ENCODE results near the gene LDB2. TPM values are rescaled to one million over a fixed set of nuclear protein-coding genes. Genes with fewer than 3 reads are reported as not detected.

The LDB2 gene
- total RNA-seq, 1 donor from 2014 or later, result 53.2 TPM

DNA sequence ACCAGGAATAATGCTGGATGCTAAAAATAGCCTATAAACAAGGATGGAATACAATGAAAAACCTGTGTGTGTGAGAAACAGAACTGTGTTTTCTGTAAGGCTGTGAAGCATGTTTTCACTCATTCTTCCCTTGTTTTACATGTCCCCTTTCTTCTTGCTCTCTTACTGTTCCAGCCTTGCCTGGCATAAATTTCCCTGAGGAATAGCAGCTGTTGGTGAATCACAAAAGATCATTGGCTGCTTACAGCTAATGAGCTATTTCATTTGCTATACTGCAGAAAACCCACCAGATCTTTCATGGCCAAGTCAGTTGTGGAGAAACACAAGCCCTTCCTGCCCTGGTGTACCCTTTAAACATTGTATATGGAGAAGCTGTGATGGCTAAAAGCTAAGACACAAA lies 91.1 kb downstream of the LDB2 start:
- no peak for DNase-seq (ENCODE audit: low spot score)

- no peak for DNase-seq (ENCODE audit: low spot score)
Observed at GRCh38 chr4:16804581-16804980, 93.9 kb downstream of the LDB2 start.

DNA sequence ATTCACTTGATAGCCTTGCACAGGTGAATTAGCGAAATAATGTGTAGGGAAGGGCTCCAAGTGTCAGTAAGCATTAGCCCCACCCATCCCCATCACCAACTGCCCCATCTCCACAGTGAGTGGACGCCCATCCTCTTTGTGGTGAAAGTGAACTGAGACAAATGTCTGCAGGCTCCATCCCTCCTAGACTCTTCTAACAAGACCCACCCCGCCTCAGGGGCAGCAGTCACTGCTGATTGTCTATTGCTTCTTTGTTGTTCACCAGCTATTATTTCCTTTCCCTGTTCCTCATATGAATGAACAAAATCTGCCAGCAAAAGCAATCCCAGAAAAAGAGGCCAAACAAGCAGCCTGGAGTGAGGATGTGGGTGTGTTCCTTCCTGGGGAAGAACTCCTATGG lies 96.4 kb downstream of the LDB2 start:
- no peak for DNase-seq (ENCODE audit: low spot score)

DNA sequence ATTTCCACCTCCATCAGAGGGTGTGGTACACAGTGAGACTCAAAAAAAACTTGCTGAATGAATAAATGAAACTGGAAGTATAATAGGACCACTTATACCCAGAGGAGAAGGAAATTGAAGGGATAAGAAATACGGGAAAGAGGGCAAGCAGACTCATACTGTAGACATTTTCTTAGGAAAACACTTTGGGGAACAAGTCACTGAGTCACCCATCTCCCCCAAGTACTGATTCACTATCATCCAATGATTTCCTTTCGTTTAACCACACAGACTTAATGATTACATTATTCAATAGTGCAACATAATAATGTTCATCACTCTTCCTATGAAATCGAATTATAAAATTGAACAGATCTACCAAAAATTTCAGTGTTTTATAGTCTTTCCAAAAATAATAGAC lies 97.1 kb downstream of the LDB2 start:
- no peak for DNase-seq (ENCODE audit: low spot score)

DNA sequence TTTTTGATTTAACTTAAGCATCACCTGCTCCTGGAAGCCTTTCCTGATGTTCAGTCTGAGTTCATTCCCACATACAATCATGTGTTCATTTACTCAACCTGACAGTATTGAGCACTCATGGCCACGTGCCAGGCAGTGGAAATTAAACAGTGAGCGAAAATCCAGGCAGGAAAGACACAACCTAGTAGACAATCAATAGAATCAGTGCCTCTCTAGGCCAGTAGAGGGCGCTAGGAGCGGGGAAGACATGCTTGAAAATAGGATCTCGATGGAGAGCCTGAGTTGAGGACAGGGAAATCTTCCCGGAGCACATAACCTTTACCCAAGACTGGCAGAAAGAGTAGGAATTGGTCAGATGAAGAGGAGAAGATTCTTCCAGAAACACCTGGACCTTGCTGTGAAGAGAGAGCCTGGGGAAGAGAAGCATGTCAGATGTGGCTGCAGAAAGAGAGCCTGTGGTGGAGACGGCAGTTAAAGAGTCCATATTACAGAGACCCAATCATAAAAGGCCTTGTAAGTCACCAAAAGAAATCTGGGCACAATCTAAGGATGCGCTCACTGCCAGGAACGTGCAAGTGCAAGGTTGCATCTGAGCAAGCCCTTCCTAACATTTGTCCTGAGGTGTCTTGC lies 103.5 kb downstream of the LDB2 start:
- DNase-seq (ENCODE audit: low spot score), result no peak

GRCh38 chr4:16791460-16791859 lies 107.0 kb downstream of the LDB2 start:
- DNase-seq (ENCODE audit: low spot score), result no peak

DNA sequence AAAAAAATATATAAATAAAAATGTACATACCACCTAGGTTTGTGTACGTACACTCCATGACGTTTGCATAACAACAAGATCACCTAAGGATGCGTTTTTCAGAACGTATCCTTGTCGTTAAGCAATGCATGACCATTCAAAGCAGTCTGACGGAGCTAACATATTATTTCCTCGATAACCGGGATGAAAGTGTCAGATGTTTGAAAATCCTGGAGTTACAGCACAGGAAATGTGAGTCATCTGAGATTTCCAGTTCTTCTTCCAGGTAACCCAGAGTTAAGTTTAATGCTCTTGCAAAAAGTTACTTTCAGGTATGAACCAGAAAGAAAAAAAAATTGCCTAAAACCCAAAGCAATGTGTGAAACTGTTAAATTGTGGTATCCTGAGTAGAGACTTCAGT lies 107.9 kb downstream of the LDB2 start:
- DNase-seq (ENCODE audit: low spot score), result no peak

GRCh38 chr4:16788868-16789267 lies 109.6 kb downstream of the LDB2 start:
- DNase-seq (ENCODE audit: low spot score), result no peak

- no peak for DNase-seq (ENCODE audit: low spot score)
Observed at GRCh38 chr4:16785793-16786527, 112.5 kb downstream of the LDB2 start.

DNA sequence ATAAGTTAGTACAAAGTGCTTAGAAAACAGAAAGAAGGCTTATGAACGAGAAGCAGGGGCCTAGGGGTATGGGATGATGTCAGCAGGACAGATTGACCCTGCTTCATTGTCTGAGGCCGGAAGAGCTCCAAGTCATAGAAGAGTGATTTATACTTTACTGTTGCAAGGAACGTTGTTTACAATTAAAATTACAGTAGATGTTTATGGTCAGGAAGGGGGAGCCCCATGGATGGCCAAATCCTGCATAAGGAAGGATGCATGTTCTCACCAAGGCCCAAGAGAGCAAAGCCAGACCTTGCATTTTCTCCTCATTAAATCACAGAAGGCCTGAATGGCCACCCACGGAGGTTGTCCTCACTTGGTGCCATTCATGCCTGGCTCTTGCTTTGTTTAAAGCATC lies 115.3 kb downstream of the LDB2 start:
- no peak for DNase-seq (ENCODE audit: low spot score)

GRCh38 chr4:16779028-16779675 lies 119.3 kb downstream of the LDB2 start:
- no peak for DNase-seq (ENCODE audit: low spot score)

- no peak for DNase-seq (ENCODE audit: low spot score)
Observed at GRCh38 chr4:16777726-16778125, 120.7 kb downstream of the LDB2 start.

DNA sequence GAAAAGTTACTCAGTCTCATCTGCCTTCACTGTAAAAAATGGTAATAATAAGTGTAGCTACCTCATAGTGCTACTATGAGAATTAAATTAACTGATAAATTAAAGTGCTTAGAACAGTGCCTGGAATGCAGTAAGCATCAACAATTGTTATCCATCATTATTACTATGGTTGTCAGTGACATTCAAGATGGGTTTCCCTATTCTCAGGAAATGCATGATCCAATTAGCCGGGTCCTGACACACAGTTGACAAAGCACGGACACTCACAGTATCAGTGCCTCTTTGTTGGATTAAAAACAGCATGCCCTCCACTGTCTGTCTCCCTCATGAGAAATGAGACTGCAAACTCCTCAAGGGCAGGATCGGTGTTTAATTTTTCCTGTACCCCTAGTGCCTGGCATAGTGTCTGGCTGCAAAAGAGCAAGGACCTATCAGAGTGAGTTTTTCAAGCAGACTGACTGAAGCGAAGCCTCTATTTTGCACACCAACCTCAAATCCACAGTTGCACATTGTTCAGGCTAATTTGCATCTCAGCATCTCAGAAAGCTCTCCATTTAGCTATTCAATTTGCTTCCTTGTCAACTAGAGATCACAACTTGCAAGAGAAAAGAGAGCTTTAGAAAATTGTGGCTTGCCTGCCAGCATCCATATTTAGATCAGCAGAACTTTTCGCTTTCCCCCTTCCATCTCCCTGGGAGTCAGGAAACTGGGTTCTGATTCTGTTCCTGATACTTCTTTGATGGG lies 122.9 kb downstream of the LDB2 start:
- no peak for DNase-seq (ENCODE audit: low spot score)

DNA sequence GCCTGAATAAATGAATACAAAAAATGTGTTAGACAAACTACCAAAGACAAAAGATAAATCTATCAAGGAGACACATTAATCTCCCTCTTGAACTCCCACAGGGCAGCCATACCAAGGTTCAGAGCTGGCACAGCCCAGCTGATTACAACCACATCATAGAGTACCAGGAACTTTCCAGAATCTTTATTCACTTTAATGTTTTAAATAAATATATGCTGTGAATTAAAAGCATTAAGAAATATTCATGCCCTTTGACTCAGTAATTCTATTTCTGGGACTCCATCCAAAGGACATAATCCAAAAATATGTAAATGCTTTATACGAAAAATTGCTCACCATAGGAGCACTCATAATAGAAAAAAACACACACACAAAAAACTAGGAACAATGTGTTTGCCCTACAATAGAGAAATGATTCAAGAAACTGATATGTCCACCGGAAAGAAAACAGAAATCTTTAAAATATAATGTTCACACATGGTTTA lies 126.0 kb downstream of the LDB2 start:
- DNase-seq (ENCODE audit: low spot score), result no peak

DNA sequence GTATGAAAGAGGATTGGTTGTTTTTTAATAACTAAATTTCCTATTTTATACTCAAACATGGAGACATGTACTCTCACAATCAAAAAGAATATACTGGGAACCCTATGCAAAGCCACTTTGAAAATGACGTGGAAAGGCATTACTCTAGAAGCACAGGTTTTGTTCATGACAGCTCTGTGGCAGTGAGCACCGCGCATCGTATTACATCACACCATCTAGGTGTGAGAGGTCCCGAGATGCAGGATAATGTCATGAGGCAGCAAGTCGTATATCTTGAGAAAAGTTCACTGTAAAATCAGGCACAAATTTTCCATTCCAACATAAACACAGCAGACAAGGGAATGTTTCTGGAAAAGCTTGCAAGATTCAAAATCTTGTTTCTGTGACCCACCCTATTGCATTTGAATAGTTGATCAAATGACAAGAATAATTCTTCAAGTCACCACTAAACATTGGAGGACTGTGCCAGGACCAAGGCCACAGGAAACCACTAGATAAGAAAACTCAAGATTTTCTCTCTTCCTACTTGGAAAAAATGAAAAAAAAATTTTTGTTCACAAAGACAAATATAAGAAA lies 127.6 kb downstream of the LDB2 start:
- DNase-seq (ENCODE audit: low spot score), result no peak

- no peak for DNase-seq (ENCODE audit: low spot score)
Observed at GRCh38 chr4:16767861-16768260, 130.6 kb downstream of the LDB2 start.

DNA sequence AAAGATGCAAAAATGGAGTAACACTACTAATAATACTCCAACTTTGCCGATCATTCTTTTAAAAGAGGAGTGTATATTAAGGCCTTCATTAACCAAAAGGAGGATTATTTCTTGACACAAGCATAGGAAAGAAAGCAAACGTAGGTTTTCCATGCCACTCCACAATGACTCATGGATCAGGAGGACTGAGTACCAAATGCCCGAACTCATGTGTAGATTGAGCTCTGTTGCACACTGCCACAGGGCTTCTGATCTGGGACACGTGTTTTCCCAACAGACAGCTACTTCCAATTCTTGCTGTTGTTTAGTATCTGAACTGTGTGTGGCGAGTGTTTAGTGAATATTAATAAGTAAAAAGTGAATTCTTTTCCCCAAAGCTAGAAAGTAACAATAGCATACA lies 131.2 kb downstream of the LDB2 start:
- DNase-seq (ENCODE audit: low spot score), result no peak

- no peak for DNase-seq (ENCODE audit: low spot score)
Observed at GRCh38 chr4:16765546-16765945, 132.9 kb downstream of the LDB2 start.

DNA sequence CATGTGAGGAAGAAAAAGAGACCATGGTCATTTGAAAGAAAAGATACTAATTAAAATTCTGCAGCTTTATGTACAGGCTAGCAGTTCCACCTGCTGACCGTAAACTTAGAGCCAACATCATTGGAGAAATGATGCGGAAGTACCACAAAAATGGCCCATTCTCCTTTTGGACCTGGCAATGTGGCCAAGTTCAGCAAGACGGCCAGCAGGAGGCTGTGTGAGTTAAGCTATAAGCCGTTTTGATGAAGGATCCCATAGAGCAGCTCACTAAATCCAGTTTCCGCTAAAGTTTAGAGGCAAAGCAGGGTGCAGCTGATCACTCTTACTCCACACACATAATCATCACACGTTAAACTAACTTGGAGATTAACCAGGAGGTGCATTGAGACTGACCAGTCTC lies 133.8 kb downstream of the LDB2 start:
- no peak for DNase-seq (ENCODE audit: low spot score)

GRCh38 chr4:16760617-16761363 lies 137.7 kb downstream of the LDB2 start:
- no peak for DNase-seq (ENCODE audit: low spot score)

Data from mesenteric fat pad (tissue), 1 donor.